H1 (cell line): ENCODE results near the gene WFIKKN1. TPM values are rescaled to one million over a fixed set of nuclear protein-coding genes. Genes with fewer than 3 reads are reported as not detected.

ENCODE experiments used
- CTCF ChIA-PET: fragments of 300-600 bp; sonication (Branson Sonifier 250); formaldehyde crosslinking; loops from one replicate; lab custom pipeline; 2021; ENCODE audit not compliant: partially characterized antibody; lab: Charles Lee
- POLR2A ChIA-PET: fragments of 300-600 bp; sonication (Branson Sonifier 250); formaldehyde crosslinking; loops from one replicate; lab custom pipeline; 2021; ENCODE audit warnings: inconsistent platforms; ENCODE audit not compliant: partially characterized antibody; lab: Charles Lee
- DNase-seq, 2 experiments: peaks; one replicate each; pipeline versions ENCODE4 v3.0.0 to v3.0.0-alpha.2; 2010 to 2022; ENCODE audit warnings: low spot score in 2 of 2, low read depth in 1 of 2, mixed read lengths in 1 of 2
- FAIRE-seq: peaks from 2 replicates; lab custom pipeline; 2011; peaks lifted over from hg19 to GRCh38; lab: Jason Lieb, UNC
- H2AFZ ChIP-seq: 2 replicates; pipeline ENCODE4 v1.8.1; 2012; ENCODE audit warnings: low read length, inconsistent platforms
- H2AK5ac ChIP-seq: 2 replicates; pipeline ENCODE4 v1.6.1; 2013; ENCODE audit warnings: low read depth, low read length
- H2BK120ac ChIP-seq: replicated peaks from 2 replicates; pipeline ENCODE3; 2013; ENCODE audit warnings: low read depth, low read length, inconsistent platforms
- H2BK12ac ChIP-seq: 2 replicates; pipeline ENCODE4 v1.6.1; 2013; ENCODE audit warnings: low read depth, low read length
- H2BK15ac ChIP-seq: 2 replicates; pipeline ENCODE4 v1.6.1; 2013; ENCODE audit warnings: low read length
- H2BK20ac ChIP-seq: 2 replicates; pipeline ENCODE4 v1.6.1; 2013; ENCODE audit warnings: low read length
- H2BK5ac ChIP-seq: 2 replicates; pipeline ENCODE4 v1.6.1; 2013; ENCODE audit warnings: low read depth, low read length
- H3K14ac ChIP-seq: 2 replicates; pipeline ENCODE4 v1.6.1; 2013; ENCODE audit warnings: inconsistent platforms; ENCODE audit not compliant: insufficient read length
- H3K18ac ChIP-seq: 2 replicates; pipeline ENCODE4 v1.6.1; 2013; ENCODE audit warnings: low read length; ENCODE audit errors: extremely low read depth
- H3K23ac ChIP-seq: 2 replicates; pipeline ENCODE4 v1.6.1; 2013; ENCODE audit warnings: inconsistent platforms; ENCODE audit not compliant: insufficient read length
- H3K23me2 ChIP-seq: 2 replicates; pipeline ENCODE4 v1.6.1; 2013; ENCODE audit warnings: low read depth, low read length
- H3K27ac ChIP-seq: 2 replicates; pipeline ENCODE4 v1.6.1; 2011; ENCODE audit warnings: low read depth, low read length, inconsistent platforms
- H3K27me3 ChIP-seq, 4 experiments: replicated peaks in 1 of 4; 1 replicate in 1 of 4; 2 replicates in 3 of 4; pipeline versions ENCODE4 v1.6.1 to v1.8.1; 2011 to 2013; ENCODE audit warnings: low read length in 3 of 4, mild to moderate bottlenecking in 3 of 4, inconsistent platforms in 2 of 4, mixed read lengths in 2 of 4, moderate library complexity in 1 of 4; ENCODE audit not compliant: control insufficient read depth in 3 of 4, insufficient read depth in 3 of 4; ENCODE audit errors: extremely low read depth in 1 of 4
- H3K36me3 ChIP-seq, 4 experiments: 2 replicates each; pipeline versions ENCODE4 v1.6.1 to v1.8.1; 2011 to 2013; ENCODE audit warnings: mild to moderate bottlenecking in 4 of 4, low read length in 3 of 4, moderate library complexity in 2 of 4, control low read depth in 1 of 4, inconsistent platforms in 1 of 4; ENCODE audit not compliant: insufficient read depth in 4 of 4, control insufficient read depth in 2 of 4
- H3K4ac ChIP-seq: replicated peaks from 2 replicates; pipeline ENCODE3; 2013; ENCODE audit warnings: low read length, low read depth, mixed read lengths, inconsistent platforms; ENCODE audit not compliant: insufficient read length
- H3K4me1 ChIP-seq, 4 experiments: replicated peaks in 1 of 4; 1 replicate in 1 of 4; 2 replicates in 3 of 4; pipeline versions ENCODE4 v1.6.1 to v1.8.1; 2011 to 2013; ENCODE audit warnings: low read length in 3 of 4, inconsistent platforms in 2 of 4, mixed read lengths in 1 of 4; ENCODE audit not compliant: insufficient read depth in 4 of 4, control insufficient read depth in 3 of 4
- H3K4me2 ChIP-seq, 2 experiments: 2 replicates each; pipeline versions ENCODE4 v1.6.1 to v1.8.1; 2011 to 2013; ENCODE audit warnings: low read depth in 2 of 2, low read length in 2 of 2, control low read depth in 1 of 2, inconsistent platforms in 1 of 2, mild to moderate bottlenecking in 1 of 2; ENCODE audit not compliant: insufficient read depth in 1 of 2
- H3K4me3 ChIP-seq, 4 experiments: fragments of 200-600, 300-600 bp in 1 of 4; sonication (generic), shearing (Covaris generic), sonication (Bioruptor Twin) in 1 of 4; 2 replicates each; pipeline versions ENCODE4 v1.5.1 to v1.8.1; 2011 to 2016; ENCODE audit warnings: low read length in 4 of 4, low read depth in 3 of 4, control low read depth in 2 of 4, inconsistent platforms in 2 of 4, mild to moderate bottlenecking in 2 of 4, mixed read lengths in 1 of 4, moderate library complexity in 1 of 4; ENCODE audit not compliant: insufficient read depth in 2 of 4; ENCODE audit errors: extremely low read depth in 1 of 4
- H3K56ac ChIP-seq: replicated peaks from 2 replicates; pipeline ENCODE3; 2013; ENCODE audit warnings: low read depth, mild to moderate bottlenecking, mixed read lengths, low read length, inconsistent platforms; ENCODE audit not compliant: insufficient read length
- H3K79me1 ChIP-seq: 2 replicates; pipeline ENCODE4 v1.6.1; 2013; ENCODE audit warnings: low read depth, low read length, control low read depth
- H3K79me2 ChIP-seq, 2 experiments: 2 replicates each; pipeline versions ENCODE4 v1.6.1 to v1.8.1; 2012 to 2013; ENCODE audit warnings: low read length in 2 of 2, mild to moderate bottlenecking in 2 of 2, inconsistent platforms in 1 of 2; ENCODE audit not compliant: insufficient read depth in 2 of 2, control insufficient read depth in 1 of 2
- H3K9ac ChIP-seq, 4 experiments: replicated peaks in 1 of 4; 1 replicate in 1 of 4; 2 replicates in 3 of 4; pipeline versions ENCODE4 v1.6.1 to v1.8.1; 2011 to 2013; ENCODE audit warnings: low read depth in 3 of 4, low read length in 3 of 4, control low read depth in 2 of 4, mild to moderate bottlenecking in 2 of 4, moderate library complexity in 2 of 4, inconsistent platforms in 1 of 4; ENCODE audit errors: extremely low read depth in 1 of 4
- H3K9me3 ChIP-seq, 2 experiments: 2 replicates each; pipeline versions ENCODE4 v1.6.1 to v1.8.1; 2012 to 2013; ENCODE audit warnings: mild to moderate bottlenecking in 2 of 2, moderate library complexity in 2 of 2, control low read depth in 1 of 2, inconsistent platforms in 1 of 2, low read depth in 1 of 2, low read length in 1 of 2, mixed read lengths in 1 of 2; ENCODE audit not compliant: insufficient read depth in 2 of 2
- H4K20me1 ChIP-seq, 2 experiments: replicated peaks in 1 of 2; 2 replicates each; pipeline versions ENCODE3 to v1.8.1; 2011 to 2013; ENCODE audit warnings: inconsistent platforms in 2 of 2, low read length in 2 of 2, mild to moderate bottlenecking in 1 of 2; ENCODE audit not compliant: insufficient read depth in 2 of 2, control insufficient read depth in 1 of 2
- H4K5ac ChIP-seq: 2 replicates; pipeline ENCODE4 v1.6.1; 2013; ENCODE audit warnings: low read length, low read depth, mixed read lengths, inconsistent platforms; ENCODE audit not compliant: insufficient read length
- H4K8ac ChIP-seq: 2 replicates; pipeline ENCODE4 v1.8.0; 2013; ENCODE audit warnings: mild to moderate bottlenecking, moderate library complexity, low read length, inconsistent platforms; ENCODE audit not compliant: insufficient read depth; ENCODE audit errors: extremely low read depth
- H4K91ac ChIP-seq: replicated peaks from 2 replicates; pipeline ENCODE3; 2013; ENCODE audit warnings: low read length, mixed read lengths, inconsistent platforms; ENCODE audit not compliant: insufficient read length
- BCL11A ChIP-seq, 2 experiments: IDR thresholded peaks; one replicate each; pipeline ENCODE4 v1.6.1; 2011; ENCODE audit warnings: low read depth in 2 of 2, low read length in 2 of 2, mild to moderate bottlenecking in 2 of 2
- BRCA1 ChIP-seq: IDR thresholded peaks from 2 replicates; pipeline ENCODE4 v1.6.1; 2012; ENCODE audit warnings: low read depth, low read length, improper control_type of control experiment
- HDAC2 ChIP-seq, 2 experiments: fragments of 300-600 bp in 1 of 2; sonication (generic) in 1 of 2; IDR thresholded peaks; 2 replicates each; pipeline ENCODE4 v1.6.1; 2011 to 2012; ENCODE audit warnings: low read depth in 2 of 2, low read length in 2 of 2, mild to moderate bottlenecking in 2 of 2, moderate library complexity in 2 of 2, borderline replicate concordance in 1 of 2, inconsistent platforms in 1 of 2
- HDAC6 ChIP-seq: IDR thresholded peaks from one replicate; pipeline ENCODE4 v1.7.1; 2012; ENCODE audit warnings: low read depth, mild to moderate bottlenecking, inconsistent platforms, low read length, moderate library complexity
- KDM5A ChIP-seq: fragments of 200-600 bp; IDR thresholded peaks from 2 replicates; pipeline ENCODE4 v1.7.1; 2012; ENCODE audit warnings: mild to moderate bottlenecking, low read length, inconsistent platforms, mixed read lengths
- POU5F1 ChIP-seq: IDR thresholded peaks from 2 replicates; pipeline ENCODE4 v1.6.1; 2011; ENCODE audit warnings: low read depth, mild to moderate bottlenecking, low read length, moderate library complexity
- RBBP5 ChIP-seq: IDR thresholded peaks from 2 replicates; pipeline ENCODE4 v1.7.1; 2012; ENCODE audit warnings: low read depth, mild to moderate bottlenecking, inconsistent platforms, low read length, moderate library complexity, borderline replicate concordance
- SUZ12 ChIP-seq: fragments of 200-600 bp; sonication (generic); IDR thresholded peaks from 2 replicates; pipeline ENCODE4 v1.6.1; 2012; ENCODE audit warnings: mild to moderate bottlenecking, inconsistent platforms, low read length, moderate library complexity, mixed read lengths
- WGBS, 2 experiments: shearing (Covaris generic) in 1 of 2; methylation state at CpG; one replicate each; pipeline versions ENCODE4 v1.1.6 to v1.1.7; 2013 to 2015; ENCODE audit warnings: low lambda C conversion rate in 2 of 2, mixed read lengths in 2 of 2, inconsistent platforms in 1 of 2, low coverage in 1 of 2, missing lambda C conversion rate in 1 of 2; ENCODE audit not compliant: insufficient replicate concordance in 2 of 2, insufficient coverage in 1 of 2, insufficient read length in 1 of 2; ENCODE audit errors: extremely low coverage in 1 of 2, missing lambda C conversion rate in 1 of 2; 5-methylcytosine and 5-hydroxymethylcytosine counted together
- long read RNA-seq, 2 experiments: library from RNA in 1 of 2; library from capped mRNA in 1 of 2; stranded (forward); transcript quantifications; one replicate each; pipeline ENCODE4 v2.0.0, GENCODE V29; 2021; ENCODE audit warnings: inconsistent platforms in 1 of 2
- polyA minus RNA-seq, 3 experiments: library from RNA; depleted of rRNA, polyadenylated mRNA; stranded (reverse); fragments of >200 nt; gene quantifications; 1 replicate in 2 of 3; 2 replicates in 1 of 3; pipeline ENCODE4 v1.2.3, GENCODE V29; 2011
- polyA plus RNA-seq, 7 experiments: library from polyadenylated mRNA; depleted of rRNA in 3 of 7; stranded (reverse) in 5 of 7; unstranded in 2 of 7; fragments of >200 nt in 5 of 7; fragments of 200-250 nt in 2 of 7; gene quantifications; 1 replicate in 5 of 7; 2 replicates in 1 of 7; 4 replicates in 1 of 7; pipeline versions ENCODE4 v1.2.1 to v1.2.3, GENCODE V29; 2011 to 2013; ENCODE audit warnings: missing spikeins in 2 of 7, mixed read lengths in 2 of 7
- total RNA-seq: library from RNA; stranded (reverse); fragmentation: NEBNext Ultra II Directional; extraction: Animal tissue kit (Norgen Biotek cat#: 25700); gene quantifications from 2 replicates; pipeline ENCODE4 v1.2.1, GENCODE V29; 2021

The WFIKKN1 gene
- 10.2 and 11.4 TPM in 2 replicates for total RNA-seq
- 15.8 and 28.4 TPM in 2 replicates for polyA plus RNA-seq (2011; rRNA removed)
- 19.7 TPM for polyA plus RNA-seq (2011; cell fraction: cytosol; rRNA removed)
- polyA plus RNA-seq (2011; cell fraction: nucleus; rRNA removed): 21.8 TPM
- 4.8 to 11.4 TPM (median 10.2 TPM) in 4 replicates for polyA plus RNA-seq (2012, experiment 1 of 2)
- polyA plus RNA-seq (2012, experiment 2 of 2): 8.5 TPM
- 12.3 TPM for polyA plus RNA-seq (2013, experiment 1 of 2)
- polyA plus RNA-seq (2013, experiment 2 of 2): 11.2 TPM
- polyA minus RNA-seq (2011; rRNA and poly(A)+ RNA removed): 1.4 and 1.8 TPM in 2 replicates
- polyA minus RNA-seq (2011; cell fraction: cytosol; rRNA and poly(A)+ RNA removed): 12.0 TPM
- 10.3 TPM for polyA minus RNA-seq (2011; cell fraction: nucleus; rRNA and poly(A)+ RNA removed)
- long read RNA-seq, experiment 1, full-length matches to known transcripts: 10 of 10 reads
- long read RNA-seq, experiment 1, partial matches to known transcripts: 0 of 10 reads
- long read RNA-seq, experiment 1, other reads (novel, unspliced or antisense): 0 of 10 reads
- long read RNA-seq, experiment 2, full-length matches to known transcripts: 2 of 2 reads
- long read RNA-seq, experiment 2, partial matches to known transcripts: 0 of 2 reads
- long read RNA-seq, experiment 2, other reads (novel, unspliced or antisense): 0 of 2 reads

GRCh38 chr16:630815-631405 is at the start of gene WFIKKN1:
Gene WFIKKN1, plus strand, starts transcription at chr16:630985. Its CDS starts 269 bp downstream, at chr16:631254.
- H4K5ac ChIP-seq: peak within 1 kb of the TSS; percentile 91
- H3K4me2 ChIP-seq: peak within 1 kb of the TSS; percentile 79 to 88
- peak within 1 kb of the TSS; percentile 66 for H4K8ac ChIP-seq
- FAIRE-seq (no peak), DNase-seq (peak in 1 of 2 experiments; percentile 85)
- peaks cover 0 to 6% of the 10 kb centered on the region in 2 experiments; a peak in 1 of 4 replicates for H3K79me2 ChIP-seq
- peaks cover 0 to 24% (median 3%) of the 10 kb centered on the region in 4 experiments; a peak in 4 of 8 replicates for H3K36me3 ChIP-seq
- H2BK20ac ChIP-seq: peak within 1 kb of the TSS; percentile 55; the same call in 1 of the 2 replicates
- no peak within 1 kb of the TSS for H2AFZ ChIP-seq
- peak within 1 kb of the TSS; percentile 88 for H4K91ac ChIP-seq
- WGBS, 2 experiments: 12% methylated on average over 21 of the region's 23 CpGs; no CpG with 5 or more reads in 1 of the 2 experiments
- peak within 1 kb of the TSS; percentile 82 for H2BK120ac ChIP-seq
- H3K4me3 ChIP-seq: peak within 1 kb of the TSS; percentile 41 to 67 (median 60)
- H3K27ac ChIP-seq: peak within 1 kb of the TSS; percentile 63; the same call in 1 of the 2 replicates
- peak within 1 kb of the TSS; percentile 60 for H3K56ac ChIP-seq
- peaks cover 5% of the 10 kb centered on the region; the same call in 1 of the 2 replicates for H3K23me2 ChIP-seq
- no peak within 1 kb of the TSS for H3K23ac ChIP-seq
- H3K18ac ChIP-seq: peak within 1 kb of the TSS; percentile 96
- H2BK5ac ChIP-seq: peak within 1 kb of the TSS; percentile 94; the same call in 1 of the 2 replicates
- no peaks in the 10 kb centered on the region for H3K9me3 ChIP-seq
- H3K27me3 ChIP-seq: no peaks in the 10 kb centered on the region
- peak within 1 kb of the TSS in 3 of 4 experiments; percentile 38 to 71 (median 54); a peak in 5 of 7 replicates for H3K9ac ChIP-seq
- POLR2A ChIA-PET: interaction anchor here (0.6 to 1.5 kb wide), 25 partner anchors 8 to 231 kb away, joined by 3 to 11 read pairs (median 4); partner anchors contain the start of genes CAPN15, JMJD8, NHLRC4 and RAB40C
- CTCF ChIA-PET: interaction anchor here (0.6 to 1.9 kb wide), 5 partner anchors 10 to 46 kb away, joined by 3 to 6 read pairs (median 3); no protein-coding TSS in a partner anchor
- peak within 1 kb of the TSS; percentile 90 for H3K4ac ChIP-seq
- H3K14ac ChIP-seq: peak within 1 kb of the TSS; percentile 57
- H3K4me1 ChIP-seq: peaks cover 0 to 29% (median 22%) of the 10 kb centered on the region in 4 experiments; a peak in 6 of 7 replicates
- H2BK15ac ChIP-seq: peak within 1 kb of the TSS; percentile 92; the same call in 1 of the 2 replicates
- peak within 1 kb of the TSS; percentile 25; the same call in 1 of the 2 replicates for H2AK5ac ChIP-seq
- H2BK12ac ChIP-seq: peak within 1 kb of the TSS; percentile 85; the same call in 1 of the 2 replicates
- no peaks in the 10 kb centered on the region for H3K79me1 ChIP-seq
- H4K20me1 ChIP-seq: peaks cover 3 to 10% of the 10 kb centered on the region in 2 experiments
- no peak for TF ChIP-seq POU5F1
- TF ChIP-seq HDAC6: no peak
- no peak for TF ChIP-seq BRCA1
- no peak for TF ChIP-seq SUZ12
- no peak for TF ChIP-seq KDM5A
- TF ChIP-seq HDAC2 (IDR thresholded peaks at IDR 0.05; ENCODE audit: borderline replicate concordance in 1 of 2, low read depth in 2 of 2, low read length in 2 of 2): no peak
- TF ChIP-seq BCL11A (IDR thresholded peaks at IDR 0.05; ENCODE audit: low read depth in 2 of 2, low read length in 2 of 2): no peak
- TF ChIP-seq RBBP5: no peak
